A673 (cell line): ENCODE measurements around the gene EPC1. TPM values are rescaled to one million over a fixed set of nuclear protein-coding genes. Genes with fewer than 3 reads are reported as not detected.
A peak's percentile ranks its signal among the peaks of the same experiment; 100 is the strongest.

Experiments used
- BruUV-seq: library from RNA; stranded (reverse); fragments of 400-500 nt; replicated peaks from 2 replicates; lab custom pipeline; 2021; lab: Mats Ljungman, UMichigan
- CTCF ChIA-PET: fragments of 300-600 bp; sonication (Branson Sonifier 250); formaldehyde crosslinking; loops from one replicate; lab custom pipeline; 2022; ENCODE audit warnings: antibody characterized with exemption; lab: Charles Lee
- POLR2A ChIA-PET: fragments of 300-600 bp; sonication (Branson Sonifier 250); formaldehyde crosslinking; loops from one replicate; lab custom pipeline; 2022; ENCODE audit warnings: antibody characterized with exemption; ENCODE audit not compliant: low non-redundant PET; lab: Charles Lee
- DNase-seq: peaks from one replicate; pipeline ENCODE4 v3.0.0-alpha.2; 2015; ENCODE audit warnings: low spot score
- H3K27ac ChIP-seq: fragments of 200-600 bp; sonication (generic); 2 replicates; pipeline ENCODE4 v1.5.1; 2016; ENCODE audit warnings: mixed run types, low read depth, mild to moderate bottlenecking, mixed read lengths, antibody characterized with exemption, low read length; ENCODE audit not compliant: poor library complexity, severe bottlenecking
- H3K27me3 ChIP-seq: fragments of 200-600 bp; sonication (generic); replicated peaks from 2 replicates; pipeline ENCODE4 v1.6.1; 2017; ENCODE audit warnings: mixed run types, low read depth, mild to moderate bottlenecking, mixed read lengths, antibody characterized with exemption, low read length; ENCODE audit not compliant: insufficient read depth, poor library complexity
- H3K36me3 ChIP-seq: fragments of 200-600 bp; sonication (generic); 2 replicates; pipeline ENCODE4 v1.6.1; 2016; ENCODE audit warnings: mixed run types, mild to moderate bottlenecking, mixed read lengths, antibody characterized with exemption, low read length; ENCODE audit not compliant: insufficient read depth, poor library complexity, severe bottlenecking
- H3K4me1 ChIP-seq: fragments of 200-600 bp; sonication (generic); 2 replicates; pipeline ENCODE4 v1.6.1; 2017; ENCODE audit warnings: mixed run types, mild to moderate bottlenecking, mixed read lengths, antibody characterized with exemption, low read length; ENCODE audit not compliant: insufficient read depth, poor library complexity, severe bottlenecking
- H3K4me3 ChIP-seq: fragments of 200-600 bp; sonication (generic); 2 replicates; pipeline ENCODE4 v1.5.1; 2016; ENCODE audit warnings: low read depth, mixed run types, mild to moderate bottlenecking, mixed read lengths, low read length; ENCODE audit not compliant: poor library complexity, severe bottlenecking
- H3K9me3 ChIP-seq: fragments of 200-600 bp; sonication (generic); 2 replicates; pipeline ENCODE4 v1.6.1; 2016; ENCODE audit warnings: mixed run types, low read depth, mild to moderate bottlenecking, mixed read lengths, antibody characterized with exemption, low read length; ENCODE audit not compliant: poor library complexity, severe bottlenecking
- EZH2 ChIP-seq: fragments of 200-600 bp; sonication (generic); IDR thresholded peaks from 2 replicates; pipeline ENCODE4 v1.6.1; 2017; ENCODE audit warnings: borderline replicate concordance, low read depth, mild to moderate bottlenecking, mixed read lengths, antibody characterized with exemption, low read length; ENCODE audit not compliant: poor library complexity, severe bottlenecking
- intact Hi-C: fragments of 100-400 bp; cut with micrococcal nuclease; formaldehyde crosslinking; loops from one replicate; pipeline ENCODE4 v1.10.0; 2022; ENCODE audit not compliant: unreplicated experiment
- total RNA-seq: library from RNA; stranded (reverse); gene quantifications from 2 replicates; pipeline ENCODE4 v1.2.3, GENCODE V29; 2021
- TF ChIP-seq, protein P1 (sequence below): fragments of 300-800, 200-600 bp; sonication (generic); conservative IDR thresholded peaks from 2 replicates; pipeline ENCODE4 v1.5.1; 2017; ENCODE audit warnings: low read depth, mild to moderate bottlenecking, antibody characterized with exemption, low read length, moderate library complexity, mixed read lengths

The EPC1 gene
- total RNA-seq, 1 experiment from 2014 or later = 75.8 TPM

DNA sequence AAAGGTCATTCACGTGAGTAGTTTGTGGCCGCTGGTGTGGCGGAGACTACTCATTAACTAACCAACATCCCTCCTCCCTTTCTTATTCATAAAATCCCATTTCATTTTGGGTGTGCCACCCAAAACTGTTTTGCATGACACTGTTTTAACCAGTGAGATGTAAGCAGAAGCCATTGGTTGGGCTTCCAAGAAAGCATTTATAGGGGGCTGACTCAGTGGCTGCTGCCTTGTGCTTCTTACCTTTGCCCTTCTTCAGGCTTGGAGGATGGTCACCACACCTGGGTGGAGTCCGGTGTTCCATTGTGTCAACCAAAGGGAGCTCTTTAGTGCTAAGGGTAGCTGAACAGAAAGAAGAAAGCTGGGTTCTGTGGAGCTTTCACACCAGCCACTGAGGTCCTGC, 37.2 kb upstream of the EPC1 start:
- Histone ChIP-seq H3K36me3 (no peaks in the 10 kb centered on the region), H3K4me1 (peaks cover 62% of the 10 kb centered on the region), H3K9me3 (peaks cover 2% of the 10 kb centered on the region), H3K27me3 (no peaks in the 10 kb centered on the region), H3K4me3 (no peak overlapping the region), H3K27ac (peak overlapping the region; percentile 45)
- CTCF ChIA-PET = no interaction called here
- TF ChIP-seq, protein P1, sequence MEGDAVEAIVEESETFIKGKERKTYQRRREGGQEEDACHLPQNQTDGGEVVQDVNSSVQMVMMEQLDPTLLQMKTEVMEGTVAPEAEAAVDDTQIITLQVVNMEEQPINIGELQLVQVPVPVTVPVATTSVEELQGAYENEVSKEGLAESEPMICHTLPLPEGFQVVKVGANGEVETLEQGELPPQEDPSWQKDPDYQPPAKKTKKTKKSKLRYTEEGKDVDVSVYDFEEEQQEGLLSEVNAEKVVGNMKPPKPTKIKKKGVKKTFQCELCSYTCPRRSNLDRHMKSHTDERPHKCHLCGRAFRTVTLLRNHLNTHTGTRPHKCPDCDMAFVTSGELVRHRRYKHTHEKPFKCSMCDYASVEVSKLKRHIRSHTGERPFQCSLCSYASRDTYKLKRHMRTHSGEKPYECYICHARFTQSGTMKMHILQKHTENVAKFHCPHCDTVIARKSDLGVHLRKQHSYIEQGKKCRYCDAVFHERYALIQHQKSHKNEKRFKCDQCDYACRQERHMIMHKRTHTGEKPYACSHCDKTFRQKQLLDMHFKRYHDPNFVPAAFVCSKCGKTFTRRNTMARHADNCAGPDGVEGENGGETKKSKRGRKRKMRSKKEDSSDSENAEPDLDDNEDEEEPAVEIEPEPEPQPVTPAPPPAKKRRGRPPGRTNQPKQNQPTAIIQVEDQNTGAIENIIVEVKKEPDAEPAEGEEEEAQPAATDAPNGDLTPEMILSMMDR = no peak
- TF ChIP-seq EZH2 = no peak
- no peak for DNase-seq
- intact Hi-C loops = no loop called here
- no TSS peak for BruUV-seq
- POLR2A ChIA-PET = no interaction called here

- no TSS peak for BruUV-seq
- Histone ChIP-seq H3K4me3 (no peak overlapping the region), H3K36me3 (peaks cover 3% of the 10 kb centered on the region), H3K27ac (peak overlapping the region; percentile 98), H3K27me3 (no peaks in the 10 kb centered on the region), H3K4me1 (peaks cover 37% of the 10 kb centered on the region), H3K9me3 (no peaks in the 10 kb centered on the region)
- no peak for DNase-seq
- TF ChIP-seq EZH2 = no peak
- TF ChIP-seq, protein P1 = no peak
- POLR2A ChIA-PET = no interaction called here
- CTCF ChIA-PET = no interaction called here
- intact Hi-C loops = no loop called here
Observed at GRCh38 chr10:32381165-32381564, 34.2 kb upstream of the EPC1 start.

DNA sequence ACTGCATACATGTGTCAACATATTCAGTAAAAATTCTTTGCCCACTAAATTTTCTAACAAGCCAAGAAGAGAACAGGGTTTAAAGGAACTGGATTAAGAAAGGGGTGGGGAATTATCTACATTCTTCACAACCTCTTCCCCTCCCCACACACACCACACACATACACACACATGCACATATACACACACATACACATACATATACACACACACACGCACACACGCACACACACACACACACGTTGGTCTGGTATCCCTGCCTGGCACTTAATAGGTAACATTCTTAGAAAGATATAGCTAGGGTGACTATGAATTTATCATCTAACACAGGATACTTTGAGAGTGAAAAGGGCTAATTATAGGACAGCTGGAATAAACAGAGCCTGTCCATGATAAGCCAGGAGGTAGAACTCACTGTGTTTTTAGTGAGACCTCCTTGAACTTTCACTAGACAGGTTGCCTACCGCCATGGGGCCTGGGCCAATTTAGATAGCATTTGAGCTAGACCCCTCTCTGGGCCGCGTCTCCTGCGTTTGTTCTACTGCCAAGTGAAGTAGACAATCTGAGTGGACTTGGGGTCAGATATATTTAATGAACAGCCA, 33.1 kb upstream of the EPC1 start:
- Histone ChIP-seq H3K4me3 (peak overlapping the region; percentile 76), H3K36me3 (peaks cover 13% of the 10 kb centered on the region), H3K4me1 (peaks cover 32% of the 10 kb centered on the region), H3K27ac (peak overlapping the region; percentile 98), H3K9me3 (no peaks in the 10 kb centered on the region), H3K27me3 (no peaks in the 10 kb centered on the region)
- no TSS peak for BruUV-seq
- ChIA-PET POLR2A (no interaction called here), CTCF (no interaction called here)
- TF ChIP-seq, protein P1 = no peak
- no peak for TF ChIP-seq EZH2
- no peak for DNase-seq
- intact Hi-C loops = loop anchor here (2.0 to 10.0 kb wide), 3 partner anchors 21 to 625 kb away; partner anchors contain the start of gene CCDC7
